ENCODE results near the gene SOX10. TPM values are rescaled to one million over a fixed set of nuclear protein-coding genes. Genes with fewer than 3 reads are reported as not detected.

The SOX10 gene
- total RNA-seq, 1 experiment from 2014 or later, result not detected

GRCh38 chr22:37989146-37990045, 5.0 kb upstream of the SOX10 start:
- ATAC-seq (no peak), DNase-seq (ENCODE audit: low read depth, low spot score) (no peak)
- TF ChIP-seq, protein P1, sequence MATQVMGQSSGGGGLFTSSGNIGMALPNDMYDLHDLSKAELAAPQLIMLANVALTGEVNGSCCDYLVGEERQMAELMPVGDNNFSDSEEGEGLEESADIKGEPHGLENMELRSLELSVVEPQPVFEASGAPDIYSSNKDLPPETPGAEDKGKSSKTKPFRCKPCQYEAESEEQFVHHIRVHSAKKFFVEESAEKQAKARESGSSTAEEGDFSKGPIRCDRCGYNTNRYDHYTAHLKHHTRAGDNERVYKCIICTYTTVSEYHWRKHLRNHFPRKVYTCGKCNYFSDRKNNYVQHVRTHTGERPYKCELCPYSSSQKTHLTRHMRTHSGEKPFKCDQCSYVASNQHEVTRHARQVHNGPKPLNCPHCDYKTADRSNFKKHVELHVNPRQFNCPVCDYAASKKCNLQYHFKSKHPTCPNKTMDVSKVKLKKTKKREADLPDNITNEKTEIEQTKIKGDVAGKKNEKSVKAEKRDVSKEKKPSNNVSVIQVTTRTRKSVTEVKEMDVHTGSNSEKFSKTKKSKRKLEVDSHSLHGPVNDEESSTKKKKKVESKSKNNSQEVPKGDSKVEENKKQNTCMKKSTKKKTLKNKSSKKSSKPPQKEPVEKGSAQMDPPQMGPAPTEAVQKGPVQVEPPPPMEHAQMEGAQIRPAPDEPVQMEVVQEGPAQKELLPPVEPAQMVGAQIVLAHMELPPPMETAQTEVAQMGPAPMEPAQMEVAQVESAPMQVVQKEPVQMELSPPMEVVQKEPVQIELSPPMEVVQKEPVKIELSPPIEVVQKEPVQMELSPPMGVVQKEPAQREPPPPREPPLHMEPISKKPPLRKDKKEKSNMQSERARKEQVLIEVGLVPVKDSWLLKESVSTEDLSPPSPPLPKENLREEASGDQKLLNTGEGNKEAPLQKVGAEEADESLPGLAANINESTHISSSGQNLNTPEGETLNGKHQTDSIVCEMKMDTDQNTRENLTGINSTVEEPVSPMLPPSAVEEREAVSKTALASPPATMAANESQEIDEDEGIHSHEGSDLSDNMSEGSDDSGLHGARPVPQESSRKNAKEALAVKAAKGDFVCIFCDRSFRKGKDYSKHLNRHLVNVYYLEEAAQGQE (IDR thresholded peaks at IDR 0.05; ENCODE audit: low read depth), result no peak
- TF ChIP-seq ZFX (IDR thresholded peaks at IDR 0.05) (no peak), TCF7L2 (IDR thresholded peaks at IDR 0.05; ENCODE audit: borderline replicate concordance, extremely low read depth, insufficient read depth, insufficient read length) (no peak), ZBTB33 (IDR thresholded peaks at IDR 0.05; ENCODE audit: extremely low read depth, insufficient replicate concordance, low read length) (no peak), ELF1 (IDR thresholded peaks at IDR 0.05; ENCODE audit: borderline replicate concordance, low read depth) (no peak), FOSL1 (IDR thresholded peaks at IDR 0.05; ENCODE audit: low read depth) (no peak), JUND (IDR thresholded peaks at IDR 0.05) (no peak), CEBPB (IDR thresholded peaks at IDR 0.05; ENCODE audit: low read depth) (no peak)
- TF ChIP-seq, protein P2, sequence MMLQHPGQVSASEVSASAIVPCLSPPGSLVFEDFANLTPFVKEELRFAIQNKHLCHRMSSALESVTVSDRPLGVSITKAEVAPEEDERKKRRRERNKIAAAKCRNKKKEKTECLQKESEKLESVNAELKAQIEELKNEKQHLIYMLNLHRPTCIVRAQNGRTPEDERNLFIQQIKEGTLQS (IDR thresholded peaks at IDR 0.05), result no peak
- BruUV-seq (replicated peaks), result no TSS peak
- Histone ChIP-seq H3K27me3 (ENCODE audit: insufficient read depth, low read length) (no peaks in the 10 kb centered on the region), H3K79me2 (ENCODE audit: insufficient read depth, low read length) (no peaks in the 10 kb centered on the region), H3K4me2 (ENCODE audit: low read length) (no peak overlapping the region), H3K27ac (ENCODE audit: low read depth, low read length) (no peak overlapping the region), H3K4me1 (ENCODE audit: control insufficient read depth in 1 of 2, insufficient read depth in 2 of 2, low read length in 2 of 2) (no peaks in the 10 kb centered on the region), H4K20me1 (ENCODE audit: insufficient read depth) (no peaks in the 10 kb centered on the region), H3K9me3 (ENCODE audit: control insufficient read depth in 1 of 2, insufficient read depth in 1 of 2, low read depth in 1 of 2, low read length in 2 of 2) (no peaks in the 10 kb centered on the region), H3K4me3 (replicated peaks in 1 of 2; ENCODE audit: low read depth in 1 of 2, low read length in 2 of 2) (no peak overlapping the region), H3K9ac (ENCODE audit: low read length) (no peak overlapping the region), H2AFZ (ENCODE audit: low read depth, low read length, poor library complexity, severe bottlenecking) (no peak overlapping the region), H3K36me3 (ENCODE audit: control insufficient read depth in 1 of 2, insufficient read depth in 2 of 2, low read length in 2 of 2) (no peaks in the 10 kb centered on the region), H3K9me2 (ENCODE audit: insufficient read depth) (no peaks in the 10 kb centered on the region)
- intact Hi-C loops (cut with micrococcal nuclease), result no loop called here
- ChIA-PET RAD21 (ENCODE audit: low non-redundant PET in 1 of 2, low total read pairs in 2 of 2, uncharacterized antibody in 2 of 2, unreplicated experiment in 2 of 2) (no interaction called here), CTCF (no interaction called here), POLR2A (no interaction called here)
